ENCODE data around the gene MTMR12.

- no peak for TF ChIP-seq EZH2 (IDR thresholded peaks at IDR 0.05; ENCODE audit: insufficient read depth, poor library complexity, severe bottlenecking)
- TF ChIP-seq EZH2phosphoT487 (IDR thresholded peaks at IDR 0.05; ENCODE audit: insufficient read depth, low read depth): no peak
These were observed 34.1 kb upstream of the MTMR12 start for GRCh38 chr5:32346869-32347268.

Measured in GM23248 (cell line).